ENCODE measurements around the gene ADA.

DNA sequence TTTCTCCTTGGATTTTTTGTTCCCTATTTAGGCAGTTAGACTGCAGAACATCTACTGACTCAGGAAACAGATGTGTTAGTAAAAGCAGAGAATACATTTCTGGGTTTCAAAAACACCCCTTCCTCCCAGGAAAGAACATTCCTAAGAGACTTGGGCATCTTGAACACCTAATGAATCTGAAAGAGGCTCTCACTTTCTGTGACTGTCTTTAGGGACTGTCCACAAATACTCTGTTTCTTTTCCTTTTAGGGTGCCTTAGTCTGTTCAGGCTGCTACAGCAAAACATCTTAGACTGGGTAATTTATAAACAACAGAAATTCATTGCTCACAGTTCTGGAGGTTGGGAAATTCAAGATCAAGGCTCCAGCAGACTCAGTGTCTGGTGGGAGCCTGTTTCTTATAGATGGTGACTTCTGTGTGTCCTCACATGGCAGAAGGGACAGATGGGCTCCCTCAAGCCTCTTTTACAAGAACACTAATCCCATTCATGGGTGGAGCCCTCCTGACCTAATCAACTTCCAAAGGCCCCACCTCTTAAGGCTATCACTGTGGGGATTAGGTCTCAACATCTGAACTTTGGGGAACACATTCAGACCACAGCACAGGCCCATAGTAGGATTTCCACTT, 44.3 kb upstream of the ADA start:
- TF ChIP-seq CTCF (conservative IDR thresholded peaks at IDR 0.05; ENCODE audit: low read length) (no peak), EZH2phosphoT487 (IDR thresholded peaks at IDR 0.05; ENCODE audit: borderline replicate concordance) (no peak)
